WTC11 (cell line): Measurements from ENCODE around the gene HNRNPA0. TPM values are rescaled to one million over a fixed set of nuclear protein-coding genes. Genes with fewer than 3 reads are reported as not detected.

Source experiments
- ATAC-seq: fragments of 200-7000 bp; cut with Tn5 transposase; 2 replicates; pipeline ENCODE4 v1.10.0; 2021; ENCODE audit warnings: mild to moderate bottlenecking, moderate library complexity
- CTCF ChIA-PET: fragments of 300-600 bp; sonication (Branson Sonifier 250); formaldehyde crosslinking; loops from one replicate; lab custom pipeline; 2021; ENCODE audit warnings: antibody characterized with exemption; lab: Charles Lee
- POLR2A ChIA-PET: fragments of 350-600 bp; sonication (Branson Sonifier 250); formaldehyde crosslinking; loops from one replicate; lab custom pipeline; 2021; ENCODE audit warnings: antibody characterized with exemption; lab: Charles Lee
- DNase-seq: peaks from one replicate; pipeline ENCODE4 v3.0.0; 2021; ENCODE audit warnings: low spot score
- H3K27ac Mint-ChIP-seq: 2 replicates; pipeline ENCODE4 v1.8.0; 2021; ENCODE audit warnings: mixed read lengths
- H3K27me3 Mint-ChIP-seq: 2 replicates; pipeline ENCODE4 v1.8.0; 2021; ENCODE audit warnings: low read depth, mild to moderate bottlenecking, moderate library complexity, mixed read lengths
- H3K36me3 Mint-ChIP-seq: 2 replicates; pipeline ENCODE4 v1.8.0; 2021; ENCODE audit warnings: mixed read lengths
- H3K4me1 Mint-ChIP-seq: 2 replicates; pipeline ENCODE4 v1.8.0; 2022; ENCODE audit warnings: mixed read lengths
- H3K4me3 Mint-ChIP-seq: 2 replicates; pipeline ENCODE4 v1.8.0; 2021; ENCODE audit warnings: mild to moderate bottlenecking, moderate library complexity, mixed read lengths
- H3K9me3 Mint-ChIP-seq: 2 replicates; pipeline ENCODE4 v1.8.0; 2021; ENCODE audit warnings: mixed read lengths
- AFF4 ChIP-seq: sonication (generic); formaldehyde crosslinking; IDR thresholded peaks from 2 replicates; pipeline ENCODE4 v1.8.1; 2023; ENCODE audit warnings: mild to moderate bottlenecking, missing genetic modification reagents, borderline replicate concordance
- ARID4B ChIP-seq: sonication (generic); formaldehyde crosslinking; IDR thresholded peaks from 2 replicates; pipeline ENCODE4 v1.8.0; 2023; ENCODE audit warnings: missing genetic modification reagents, mild to moderate bottlenecking, borderline replicate concordance
- ELF4 ChIP-seq: sonication (generic); formaldehyde crosslinking; IDR thresholded peaks from 2 replicates; pipeline ENCODE4 v1.8.1; 2022; ENCODE audit warnings: low read depth, mild to moderate bottlenecking, moderate library complexity, missing genetic modification reagents
- EMX1 ChIP-seq: fragments of 250-450 bp; sonication (Bioruptor Pico); IDR thresholded peaks from 2 replicates; pipeline ENCODE4 v1.8.0; 2021; ENCODE audit warnings: mild to moderate bottlenecking
- JUN ChIP-seq: sonication (generic); formaldehyde crosslinking; IDR thresholded peaks from 2 replicates; pipeline ENCODE4 v1.8.0; 2023; ENCODE audit warnings: mild to moderate bottlenecking, missing genetic modification reagents
- NR2C2 ChIP-seq: sonication (generic); formaldehyde crosslinking; IDR thresholded peaks from 2 replicates; pipeline ENCODE4 v1.8.0; 2022; ENCODE audit warnings: mild to moderate bottlenecking, missing genetic modification reagents
- OVOL2 ChIP-seq: fragments of 250-450 bp; sonication (Bioruptor Pico); IDR thresholded peaks from 2 replicates; pipeline ENCODE4 v1.9.0; 2021; ENCODE audit warnings: mild to moderate bottlenecking, borderline replicate concordance
- PRRX2 ChIP-seq: fragments of 250-450 bp; sonication (Bioruptor Pico); IDR thresholded peaks from 2 replicates; pipeline ENCODE4 v1.8.0; 2021; ENCODE audit warnings: mild to moderate bottlenecking
- TEAD4 ChIP-seq: sonication (generic); formaldehyde crosslinking; IDR thresholded peaks from 2 replicates; pipeline ENCODE4 v1.8.0; 2022; ENCODE audit warnings: mild to moderate bottlenecking, missing genetic modification reagents
- USF2 ChIP-seq: sonication (generic); formaldehyde crosslinking; IDR thresholded peaks from 2 replicates; pipeline ENCODE4 v1.8.1; 2023; ENCODE audit warnings: mild to moderate bottlenecking, missing genetic modification reagents, moderate library complexity
- ZNF219 ChIP-seq: sonication (generic); formaldehyde crosslinking; IDR thresholded peaks from 2 replicates; pipeline ENCODE4 v1.8.0; 2023; ENCODE audit warnings: missing genetic modification reagents, mild to moderate bottlenecking, borderline replicate concordance
- ZNF416 ChIP-seq: fragments of 250-450 bp; sonication (Bioruptor Pico); IDR thresholded peaks from 2 replicates; pipeline ENCODE4 v1.9.0; 2021; ENCODE audit warnings: mild to moderate bottlenecking, inconsistent platforms
- ZNF671 ChIP-seq: fragments of 250-450 bp; sonication (Bioruptor Pico); IDR thresholded peaks from 2 replicates; pipeline ENCODE4 v1.8.0; 2021; ENCODE audit warnings: mild to moderate bottlenecking
- total RNA-seq: library from RNA; stranded (reverse); gene quantifications from 3 replicates; pipeline ENCODE4 v1.2.3, GENCODE V29; 2021
- TF ChIP-seq, protein P1 (sequence below): sonication (generic); formaldehyde crosslinking; IDR thresholded peaks from 2 replicates; pipeline ENCODE4 v1.8.1; 2023; ENCODE audit warnings: mild to moderate bottlenecking, missing genetic modification reagents
- TF ChIP-seq, protein P2 (sequence below): fragments of 250-450 bp; sonication (Bioruptor Pico); IDR thresholded peaks from 2 replicates; pipeline ENCODE4 v1.8.0; 2021; ENCODE audit warnings: mild to moderate bottlenecking
- TF ChIP-seq, protein P3 (sequence below): sonication (generic); formaldehyde crosslinking; IDR thresholded peaks from 2 replicates; pipeline ENCODE4 v1.8.0; 2022; ENCODE audit warnings: mild to moderate bottlenecking, missing genetic modification reagents

The HNRNPA0 gene
- total RNA-seq, 1 experiment from 2014 or later, result 66.6 TPM

DNA sequence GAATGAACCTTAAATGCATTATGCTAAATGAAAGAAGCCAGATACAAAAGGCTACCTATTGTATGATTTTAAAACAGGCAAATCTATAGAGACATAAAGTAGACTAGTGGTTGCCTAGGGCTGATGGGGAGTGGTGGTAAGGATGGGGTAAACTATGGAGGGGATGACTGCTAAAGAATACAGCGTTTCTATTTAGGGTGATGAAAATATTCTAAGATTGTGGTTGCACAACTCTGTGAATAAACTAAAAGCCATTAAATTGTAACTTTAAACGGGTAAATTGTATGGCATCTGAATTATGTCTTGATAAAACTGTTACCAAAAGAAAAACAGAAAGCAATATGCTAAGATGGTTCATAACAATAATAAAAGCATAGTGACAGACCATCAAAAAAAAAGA, 39.7 kb downstream of the HNRNPA0 start:
- ATAC-seq, result no peak
- Mint-ChIP-seq H3K27ac (no peak overlapping the region), H3K27me3 (no peaks in the 10 kb centered on the region)

DNA sequence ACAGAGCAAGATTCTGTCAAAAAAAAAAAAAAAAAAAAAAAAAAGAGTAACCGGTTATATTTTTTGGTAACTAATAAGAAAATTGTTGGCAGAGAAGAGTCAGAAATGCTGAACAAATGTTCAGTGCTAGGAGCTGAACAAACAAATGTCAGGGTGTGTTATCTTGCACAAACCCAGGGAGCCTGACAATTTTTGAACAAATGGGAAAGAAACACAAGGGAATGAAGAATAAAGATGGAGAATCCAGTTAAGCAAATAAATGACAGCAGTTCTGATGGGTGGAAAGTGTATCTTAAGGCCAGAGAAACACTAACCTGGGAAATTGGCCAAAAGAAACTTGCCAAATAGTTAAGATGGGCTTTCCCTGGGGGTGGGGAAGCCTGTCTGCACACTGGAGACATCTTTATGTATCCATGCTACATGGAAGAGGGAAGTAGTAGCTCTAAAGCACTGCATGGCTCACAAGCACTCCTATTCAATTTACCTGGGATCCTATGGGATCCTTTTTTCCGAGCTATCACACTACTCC, 42.0 kb downstream of the HNRNPA0 start:
- no peak overlapping the region for H3K27ac Mint-ChIP-seq
- DNase-seq, result no peak
- no peak overlapping the region for H3K4me3 Mint-ChIP-seq
- no peaks in the 10 kb centered on the region for H3K27me3 Mint-ChIP-seq
- ChIA-PET CTCF (no interaction called here), POLR2A (interaction anchor here (0.6 to 0.7 kb wide), 3 partner anchors 35 to 791 kb away, joined by 3 to 8 read pairs (median 3); no protein-coding TSS in a partner anchor)
- no peaks in the 10 kb centered on the region for H3K4me1 Mint-ChIP-seq
- peaks cover 58% of the 10 kb centered on the region for H3K36me3 Mint-ChIP-seq
- peaks cover 27% of the 10 kb centered on the region for H3K9me3 Mint-ChIP-seq
- ATAC-seq, result no peak
- TF ChIP-seq ZNF416 (CRISPR knock-in tag) (no peak), ELF4 (no peak), ZNF219 (CRISPR knock-in tag) (no peak), ARID4B (CRISPR knock-in tag) (no peak)
- TF ChIP-seq, protein P1, sequence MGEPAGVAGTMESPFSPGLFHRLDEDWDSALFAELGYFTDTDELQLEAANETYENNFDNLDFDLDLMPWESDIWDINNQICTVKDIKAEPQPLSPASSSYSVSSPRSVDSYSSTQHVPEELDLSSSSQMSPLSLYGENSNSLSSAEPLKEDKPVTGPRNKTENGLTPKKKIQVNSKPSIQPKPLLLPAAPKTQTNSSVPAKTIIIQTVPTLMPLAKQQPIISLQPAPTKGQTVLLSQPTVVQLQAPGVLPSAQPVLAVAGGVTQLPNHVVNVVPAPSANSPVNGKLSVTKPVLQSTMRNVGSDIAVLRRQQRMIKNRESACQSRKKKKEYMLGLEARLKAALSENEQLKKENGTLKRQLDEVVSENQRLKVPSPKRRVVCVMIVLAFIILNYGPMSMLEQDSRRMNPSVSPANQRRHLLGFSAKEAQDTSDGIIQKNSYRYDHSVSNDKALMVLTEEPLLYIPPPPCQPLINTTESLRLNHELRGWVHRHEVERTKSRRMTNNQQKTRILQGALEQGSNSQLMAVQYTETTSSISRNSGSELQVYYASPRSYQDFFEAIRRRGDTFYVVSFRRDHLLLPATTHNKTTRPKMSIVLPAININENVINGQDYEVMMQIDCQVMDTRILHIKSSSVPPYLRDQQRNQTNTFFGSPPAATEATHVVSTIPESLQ, result no peak

More for the DNA sequence above, 39.7 kb downstream of the HNRNPA0 start:
- Mint-ChIP-seq H3K4me3 (no peak overlapping the region), H3K36me3 (peaks cover 50% of the 10 kb centered on the region), H3K9me3 (peaks cover 27% of the 10 kb centered on the region), H3K4me1 (no peaks in the 10 kb centered on the region)
- ChIA-PET POLR2A (no interaction called here), CTCF (no interaction called here)
- no peak for DNase-seq
- no peak for TF ChIP-seq EMX1 (CRISPR knock-in tag)
- TF ChIP-seq ZNF219 (CRISPR knock-in tag), result no peak
- TF ChIP-seq, protein P1, result no peak
- TF ChIP-seq ZNF671 (CRISPR knock-in tag), result no peak
- no peak for TF ChIP-seq USF2 (CRISPR knock-in tag)
- no peak for TF ChIP-seq TEAD4
- no peak for TF ChIP-seq PRRX2 (CRISPR knock-in tag)
- TF ChIP-seq, protein P2, sequence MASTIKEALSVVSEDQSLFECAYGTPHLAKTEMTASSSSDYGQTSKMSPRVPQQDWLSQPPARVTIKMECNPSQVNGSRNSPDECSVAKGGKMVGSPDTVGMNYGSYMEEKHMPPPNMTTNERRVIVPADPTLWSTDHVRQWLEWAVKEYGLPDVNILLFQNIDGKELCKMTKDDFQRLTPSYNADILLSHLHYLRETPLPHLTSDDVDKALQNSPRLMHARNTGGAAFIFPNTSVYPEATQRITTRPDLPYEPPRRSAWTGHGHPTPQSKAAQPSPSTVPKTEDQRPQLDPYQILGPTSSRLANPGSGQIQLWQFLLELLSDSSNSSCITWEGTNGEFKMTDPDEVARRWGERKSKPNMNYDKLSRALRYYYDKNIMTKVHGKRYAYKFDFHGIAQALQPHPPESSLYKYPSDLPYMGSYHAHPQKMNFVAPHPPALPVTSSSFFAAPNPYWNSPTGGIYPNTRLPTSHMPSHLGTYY (CRISPR knock-in tag), result no peak
- no peak for TF ChIP-seq NR2C2 (CRISPR knock-in tag)
- TF ChIP-seq JUN (CRISPR knock-in tag), result no peak
- TF ChIP-seq, protein P3, sequence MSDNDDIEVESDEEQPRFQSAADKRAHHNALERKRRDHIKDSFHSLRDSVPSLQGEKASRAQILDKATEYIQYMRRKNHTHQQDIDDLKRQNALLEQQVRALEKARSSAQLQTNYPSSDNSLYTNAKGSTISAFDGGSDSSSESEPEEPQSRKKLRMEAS (CRISPR knock-in tag), result no peak
- no peak for TF ChIP-seq AFF4 (CRISPR knock-in tag)
- no peak for TF ChIP-seq OVOL2
